IPS-20b (cell line): Measurements from ENCODE around the gene TOP2A.
"Not testable (repeated sequence)": the region's sequence is repeated elsewhere in the genome, so short reads cannot be mapped to it uniquely, and the experiment has no call there.

Experiments used
- H3K27ac ChIP-seq: one replicate; pipeline ENCODE4 v1.5.1; 2013; ENCODE audit warnings: low read length
- H3K27me3 ChIP-seq: 2 replicates; pipeline ENCODE4 v1.6.1; 2013; ENCODE audit warnings: mild to moderate bottlenecking, low read length, inconsistent platforms; ENCODE audit not compliant: insufficient read depth
- H3K36me3 ChIP-seq: 2 replicates; pipeline ENCODE4 v1.6.1; 2013; ENCODE audit warnings: low read depth, mild to moderate bottlenecking, inconsistent platforms, low read length, moderate library complexity; ENCODE audit not compliant: insufficient read depth
- H3K4me1 ChIP-seq: 2 replicates; pipeline ENCODE4 v1.6.1; 2013; ENCODE audit warnings: mild to moderate bottlenecking, control low read depth, inconsistent platforms, low read length, moderate library complexity; ENCODE audit not compliant: insufficient read depth
- H3K4me3 ChIP-seq: 2 replicates; pipeline ENCODE4 v1.5.1; 2013; ENCODE audit warnings: mild to moderate bottlenecking, low read length, inconsistent platforms
- H3K9ac ChIP-seq: 2 replicates; pipeline ENCODE4 v1.6.1; 2013; ENCODE audit warnings: low read depth, mild to moderate bottlenecking, inconsistent platforms, low read length, moderate library complexity
- H3K9me3 ChIP-seq: 2 replicates; pipeline ENCODE4 v1.6.1; 2013; ENCODE audit warnings: mild to moderate bottlenecking, low read depth, low read length, inconsistent platforms; ENCODE audit not compliant: insufficient read depth

The TOP2A gene

GRCh38 chr17:40418428-40418706, 671 bp upstream of the TOP2A start:
- peaks cover 20% of the 10 kb centered on the region for H3K4me1 ChIP-seq

DNA sequence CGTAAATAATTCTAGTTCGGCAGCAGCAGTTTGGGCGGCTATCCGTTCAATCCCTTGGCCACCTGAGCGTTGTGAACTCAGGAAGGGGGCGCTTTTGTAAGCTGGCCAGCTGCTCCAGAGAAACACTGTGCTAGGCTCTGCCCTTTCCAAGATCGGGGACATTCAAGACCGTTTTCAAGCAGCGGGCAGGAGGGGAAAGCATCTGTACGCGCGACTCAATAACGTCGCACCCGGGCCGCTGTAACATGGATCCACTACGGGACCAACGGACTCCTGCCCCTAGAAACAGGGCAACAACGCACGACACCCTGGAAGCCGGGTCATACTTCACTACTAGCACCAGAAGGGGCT, 463 bp downstream of the TOP2A start:
- Histone ChIP-seq H3K27ac (peak overlapping the region; percentile 72), H3K9ac (peak overlapping the region; percentile 95), H3K27me3 (no peaks in the 10 kb centered on the region), H3K4me1 (peaks cover 15% of the 10 kb centered on the region), H3K4me3 (peak overlapping the region; percentile 96), H3K36me3 (peaks cover 46% of the 10 kb centered on the region), H3K9me3 (no peaks in the 10 kb centered on the region)

More at GRCh38 chr17:40418428-40418706, 671 bp upstream of the TOP2A start:
- H3K27me3 ChIP-seq, result no peaks in the 10 kb centered on the region
- peak overlapping the region; percentile 28 for H3K27ac ChIP-seq
- H3K9ac ChIP-seq, result peak overlapping the region; percentile 79; the same call in 1 of the 2 replicates
- peaks cover 35% of the 10 kb centered on the region for H3K36me3 ChIP-seq
- H3K9me3 ChIP-seq, result no peaks in the 10 kb centered on the region
- H3K4me3 ChIP-seq, result peak overlapping the region; percentile 72

DNA sequence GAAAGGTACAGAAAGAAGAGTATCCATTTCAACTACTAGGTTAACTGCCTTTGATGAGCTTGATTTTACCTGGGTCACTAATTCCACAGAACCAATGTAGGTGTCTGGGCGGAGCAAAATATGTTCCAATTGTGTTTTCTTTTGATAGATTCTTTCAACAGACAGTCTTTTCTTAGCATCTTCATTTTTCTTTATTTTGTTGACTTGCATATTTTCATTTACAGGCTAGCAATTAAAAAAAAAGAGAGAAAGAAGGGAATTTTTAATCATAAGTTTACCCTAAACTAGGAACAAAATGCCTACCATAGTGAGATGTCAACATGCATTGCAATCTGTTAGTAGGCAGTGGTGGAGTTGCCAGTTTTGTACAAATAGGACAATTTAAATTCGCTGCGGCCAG, 1.0 kb downstream of the TOP2A start:
- peaks cover 52% of the 10 kb centered on the region for H3K36me3 ChIP-seq
- peak overlapping the region; percentile 96 for H3K4me3 ChIP-seq
- H3K4me1 ChIP-seq, result peaks cover 13% of the 10 kb centered on the region
- peak overlapping the region; percentile 95; the same call in 1 of the 2 replicates for H3K9ac ChIP-seq
- no peaks in the 10 kb centered on the region for H3K9me3 ChIP-seq
- no peak overlapping the region for H3K27ac ChIP-seq
- no peaks in the 10 kb centered on the region for H3K27me3 ChIP-seq

DNA sequence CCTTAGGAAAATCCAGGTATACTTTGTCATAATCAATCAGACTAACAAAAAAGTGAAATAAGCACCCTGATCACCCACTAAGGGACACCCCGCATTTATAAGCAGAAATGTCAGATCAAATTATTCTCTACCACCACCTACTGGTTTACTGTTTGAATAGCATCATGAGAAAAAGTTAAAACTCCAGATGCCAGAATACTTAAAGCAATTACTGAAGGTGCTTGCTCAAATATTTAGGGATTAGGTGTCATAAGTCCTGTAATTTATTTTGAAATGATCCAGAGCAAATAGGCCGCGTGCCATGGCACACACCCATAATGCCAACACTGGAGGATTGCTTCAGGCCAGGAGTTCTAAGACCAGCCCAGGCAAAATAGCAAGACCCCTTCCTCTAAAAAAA, 2.3 kb downstream of the TOP2A start:
- Histone ChIP-seq H3K4me3 (peak overlapping the region; percentile 96; the same call in 1 of the 2 replicates), H3K36me3 (peaks cover 65% of the 10 kb centered on the region), H3K27me3 (no peaks in the 10 kb centered on the region), H3K27ac (no peak overlapping the region), H3K9me3 (no peaks in the 10 kb centered on the region), H3K9ac (no peak overlapping the region), H3K4me1 (peaks cover 23% of the 10 kb centered on the region)

GRCh38 chr17:40414312-40414711, 3.4 kb downstream of the TOP2A start:
- H3K36me3 ChIP-seq, result peaks cover 75% of the 10 kb centered on the region
- not testable (repeated sequence) for H3K27me3 ChIP-seq

GRCh38 chr17:40412880-40413279, 4.8 kb downstream of the TOP2A start:
- no peaks in the 10 kb centered on the region for H3K27me3 ChIP-seq
- peaks cover 90% of the 10 kb centered on the region for H3K36me3 ChIP-seq
- no peak overlapping the region for H3K9ac ChIP-seq
- no peak overlapping the region for H3K4me3 ChIP-seq
- no peaks in the 10 kb centered on the region for H3K9me3 ChIP-seq
- no peak overlapping the region for H3K27ac ChIP-seq
- peaks cover 22% of the 10 kb centered on the region for H3K4me1 ChIP-seq

More at GRCh38 chr17:40414312-40414711, 3.4 kb downstream of the TOP2A start:
- not testable (repeated sequence) for H3K27ac ChIP-seq, H3K9me3 ChIP-seq, H3K9ac ChIP-seq, H3K4me3 ChIP-seq
- peaks cover 22% of the 10 kb centered on the region for H3K4me1 ChIP-seq

- peaks cover 99% of the 10 kb centered on the region for H3K36me3 ChIP-seq
- no peak overlapping the region for H3K9ac ChIP-seq
- H3K4me3 ChIP-seq, result no peak overlapping the region
- H3K4me1 ChIP-seq, result peaks cover 22% of the 10 kb centered on the region
- H3K9me3 ChIP-seq, result no peaks in the 10 kb centered on the region
- H3K27ac ChIP-seq, result no peak overlapping the region
- no peaks in the 10 kb centered on the region for H3K27me3 ChIP-seq
Observed at GRCh38 chr17:40411821-40412220, 5.9 kb downstream of the TOP2A start.

- Histone ChIP-seq H3K4me3 (peak overlapping the region; percentile 39; the same call in 1 of the 2 replicates), H3K9me3 (no peaks in the 10 kb centered on the region), H3K27ac (peak overlapping the region; percentile 52), H3K36me3 (peaks cover 99% of the 10 kb centered on the region), H3K27me3 (no peaks in the 10 kb centered on the region), H3K4me1 (peaks cover 15% of the 10 kb centered on the region), H3K9ac (peak overlapping the region; percentile 52; the same call in 1 of the 2 replicates)
Observed at GRCh38 chr17:40410082-40410481, 7.6 kb downstream of the TOP2A start.

- not testable (repeated sequence) for H3K9ac ChIP-seq, H3K9me3 ChIP-seq, H3K4me3 ChIP-seq, H3K27ac ChIP-seq, H3K27me3 ChIP-seq
- Histone ChIP-seq H3K36me3 (peaks cover 100% of the 10 kb centered on the region), H3K4me1 (peaks cover 15% of the 10 kb centered on the region)
Observed at GRCh38 chr17:40409540-40409939, 8.2 kb downstream of the TOP2A start.

GRCh38 chr17:40407460-40407859, 10.2 kb downstream of the TOP2A start:
- Histone ChIP-seq H3K36me3 (peaks cover 100% of the 10 kb centered on the region), H3K4me3 (no peak overlapping the region), H3K4me1 (peaks cover 15% of the 10 kb centered on the region)

GRCh38 chr17:40404003-40404402, 13.7 kb downstream of the TOP2A start:
- no peak overlapping the region for H3K9ac ChIP-seq
- H3K27me3 ChIP-seq, result no peaks in the 10 kb centered on the region
- H3K36me3 ChIP-seq, result peaks cover 100% of the 10 kb centered on the region
- H3K4me3 ChIP-seq, result no peak overlapping the region
- H3K9me3 ChIP-seq, result no peaks in the 10 kb centered on the region
- H3K4me1 ChIP-seq, result no peaks in the 10 kb centered on the region
- H3K27ac ChIP-seq, result no peak overlapping the region

More at GRCh38 chr17:40407460-40407859, 10.2 kb downstream of the TOP2A start:
- no peaks in the 10 kb centered on the region for H3K9me3 ChIP-seq
- no peak overlapping the region for H3K9ac ChIP-seq
- H3K27me3 ChIP-seq, result no peaks in the 10 kb centered on the region
- H3K27ac ChIP-seq, result no peak overlapping the region

- peaks cover 100% of the 10 kb centered on the region for H3K36me3 ChIP-seq
- no peaks in the 10 kb centered on the region for H3K27me3 ChIP-seq
- H3K9me3 ChIP-seq, result no peaks in the 10 kb centered on the region
- no peak overlapping the region for H3K27ac ChIP-seq
- H3K4me1 ChIP-seq, result no peaks in the 10 kb centered on the region
- H3K4me3 ChIP-seq, result no peak overlapping the region
- no peak overlapping the region for H3K9ac ChIP-seq
Observed at GRCh38 chr17:40402668-40403067, 15.0 kb downstream of the TOP2A start.

- H3K36me3 ChIP-seq, result peaks cover 100% of the 10 kb centered on the region
- no peak overlapping the region for H3K9ac ChIP-seq
- H3K27me3 ChIP-seq, result no peaks in the 10 kb centered on the region
- no peak overlapping the region for H3K27ac ChIP-seq
- H3K9me3 ChIP-seq, result no peaks in the 10 kb centered on the region
- no peaks in the 10 kb centered on the region for H3K4me1 ChIP-seq
- no peak overlapping the region for H3K4me3 ChIP-seq
Observed at GRCh38 chr17:40399185-40399584, 18.5 kb downstream of the TOP2A start.
